DMS 273 (cell line): ENCODE results near the gene SCN5A.

ENCODE experiments used
- DNase-seq: peaks from one replicate; lab custom pipeline; 2025; ENCODE audit not compliant: unreplicated experiment; lab: John Stamatoyannopoulos, UW

The SCN5A gene

DNA sequence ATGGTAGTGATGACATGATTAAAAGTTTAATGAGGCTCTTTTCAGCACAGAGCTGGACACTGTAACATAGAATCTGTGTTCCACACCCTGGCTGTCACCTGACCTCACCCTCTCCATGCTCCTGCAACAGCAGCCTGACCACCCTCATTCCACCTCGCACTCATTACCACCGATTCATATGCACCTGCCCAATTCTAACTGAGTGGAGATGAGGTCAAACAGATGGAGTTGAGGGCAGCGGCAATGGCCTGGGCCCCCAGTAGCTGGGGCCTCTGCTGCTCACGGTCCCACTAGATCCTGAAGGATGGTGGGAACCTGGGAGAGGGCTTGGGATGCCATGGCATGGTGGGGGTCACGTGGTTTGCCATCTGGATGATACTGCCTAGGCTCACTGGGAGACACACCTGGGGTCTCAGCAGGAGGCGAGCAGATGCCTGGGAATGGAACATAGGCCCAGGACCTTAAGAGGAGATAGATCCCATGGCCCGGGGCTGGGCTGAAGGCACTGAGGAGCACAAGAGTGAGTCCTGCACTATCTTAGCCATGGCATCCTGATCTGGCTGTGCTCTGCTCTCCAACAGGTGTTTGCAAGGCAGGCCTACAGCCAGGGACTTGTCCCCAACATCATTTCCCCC lies 1.3 kb downstream of the SCN5A start:
- DNase-seq = no peak

DNA sequence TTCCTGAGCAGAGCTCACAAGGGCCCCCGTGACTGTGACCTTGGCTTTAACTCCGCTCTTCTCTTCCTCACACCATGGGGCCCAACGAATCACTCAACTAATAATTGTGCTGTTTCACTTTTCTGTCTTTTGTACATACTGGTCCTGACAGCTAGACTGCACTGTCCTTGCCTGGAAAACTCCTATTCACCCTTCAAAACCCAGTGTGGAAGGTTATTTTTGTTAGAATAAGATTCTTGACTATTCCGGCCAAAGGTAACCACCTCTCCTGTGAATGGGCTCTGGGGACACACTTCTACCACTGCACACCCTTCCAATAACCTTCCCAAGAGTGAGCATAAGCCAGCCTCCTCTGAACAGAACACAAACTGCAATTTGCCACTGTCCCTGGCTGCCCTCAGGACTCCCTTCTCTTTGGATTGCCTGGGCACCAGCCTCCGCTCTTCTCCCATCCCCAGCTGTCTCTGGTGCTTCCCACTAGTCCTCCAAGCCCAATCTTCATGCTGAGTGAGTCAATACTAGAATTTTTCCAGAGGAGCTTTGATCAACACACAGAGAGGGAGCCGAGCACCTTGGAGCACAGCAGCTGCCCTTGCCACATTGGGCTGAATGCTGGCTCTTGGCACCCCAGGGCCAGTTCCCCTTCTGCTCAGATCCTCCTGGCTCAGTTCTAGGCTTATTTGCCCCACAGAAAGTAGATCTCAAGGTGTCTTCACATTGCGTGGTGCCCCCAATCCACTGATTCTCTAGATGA lies 2.1 kb downstream of the SCN5A start:
- DNase-seq = no peak

DNA sequence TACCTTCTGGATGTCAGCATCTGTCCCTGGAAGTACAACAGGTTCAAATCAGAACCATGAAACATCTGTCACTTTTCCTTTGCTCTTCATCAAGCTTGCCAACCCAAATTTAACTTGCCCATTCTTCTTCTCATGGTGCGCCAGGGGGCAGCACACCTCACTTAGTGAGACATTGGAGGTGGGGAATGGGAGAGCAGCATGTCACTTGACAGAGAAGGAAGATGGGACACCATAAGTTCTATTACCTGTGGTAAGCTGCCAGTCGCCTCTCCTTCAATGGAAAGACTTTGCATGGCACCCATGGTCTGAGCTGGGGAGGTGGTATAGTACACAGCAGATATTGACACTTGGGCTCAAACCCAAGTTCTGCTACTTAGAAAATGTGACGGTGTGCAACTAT lies 2.9 kb downstream of the SCN5A start:
- DNase-seq = peak; percentile 78

DNA sequence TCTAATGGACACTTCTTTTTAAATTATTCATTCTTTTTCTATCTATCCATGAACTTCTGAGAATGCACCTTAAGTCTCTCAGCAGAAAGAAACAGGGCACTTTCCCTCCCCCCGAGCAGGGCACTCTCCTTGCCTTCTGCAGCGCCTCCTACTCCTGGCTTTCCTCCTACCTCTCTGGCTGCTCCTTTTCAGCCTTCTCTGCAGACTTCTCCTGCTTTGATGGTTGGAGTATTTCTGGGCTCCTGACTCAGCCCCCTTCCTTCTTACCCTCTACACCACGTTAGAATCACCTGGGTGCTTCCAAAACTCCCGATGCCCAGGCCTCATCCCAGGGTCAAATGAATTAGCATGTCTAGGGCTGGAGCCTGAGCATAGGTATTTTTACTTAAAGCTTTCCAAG lies 3.4 kb downstream of the SCN5A start:
- DNase-seq = no peak

DNA sequence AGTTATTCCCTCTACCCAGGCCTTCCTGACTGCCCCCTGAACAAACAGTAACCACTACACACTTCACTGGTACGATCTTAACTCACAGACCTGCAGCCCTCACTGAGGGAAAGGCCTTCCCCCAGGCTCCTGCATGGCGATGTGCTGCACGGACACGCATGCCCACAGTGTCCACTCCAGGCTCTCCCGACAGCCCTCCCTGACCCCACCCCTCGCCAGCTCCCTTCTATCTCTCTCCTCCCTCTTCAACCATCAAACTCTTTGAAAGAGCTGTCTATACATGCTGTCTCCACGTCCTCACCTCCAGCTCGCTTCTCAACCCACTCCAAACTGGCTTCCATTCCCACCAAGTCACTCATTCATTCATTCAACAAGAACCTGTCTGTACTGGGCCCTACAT lies 3.9 kb downstream of the SCN5A start:
- no peak for DNase-seq

DNA sequence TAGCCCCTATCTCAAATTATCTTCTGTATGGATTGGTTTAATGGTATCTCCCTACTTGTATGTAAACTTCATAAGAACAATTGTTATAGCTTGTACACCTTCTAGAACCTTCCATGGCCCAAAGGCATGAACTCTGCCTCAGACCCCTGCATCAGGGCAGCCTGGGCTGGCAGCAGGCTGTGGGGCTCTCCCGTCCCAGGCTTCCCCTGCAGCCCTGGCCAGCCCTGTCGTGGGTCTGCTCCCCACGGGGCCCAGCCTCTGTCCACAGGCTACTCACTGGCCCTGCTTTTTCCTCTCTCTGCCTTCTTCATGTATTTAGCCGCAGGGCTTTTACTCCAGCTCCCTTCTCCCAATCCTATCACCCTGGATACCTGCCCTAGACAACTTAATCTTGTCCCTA lies 4.4 kb downstream of the SCN5A start:
- DNase-seq = no peak

DNA sequence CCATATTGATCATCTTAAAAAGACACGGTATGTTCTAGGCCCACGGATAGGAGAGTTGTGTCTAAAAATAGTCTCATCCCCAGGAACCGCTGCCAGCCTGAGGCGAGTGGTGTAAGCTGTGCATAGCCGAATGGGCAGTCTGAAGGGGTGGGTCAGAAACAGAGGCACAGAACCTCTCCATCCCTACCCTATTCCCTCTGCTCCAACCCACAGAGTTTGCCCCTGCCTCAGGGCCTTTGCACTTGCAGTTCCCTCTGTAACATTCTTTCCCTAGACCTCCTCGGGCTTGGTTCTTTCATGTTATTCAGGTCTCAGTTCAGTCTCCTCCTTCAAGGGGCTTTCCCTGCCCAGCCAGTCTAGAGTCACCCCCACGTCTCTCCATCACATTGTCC lies 4.8 kb downstream of the SCN5A start:
- no peak for DNase-seq

DNA sequence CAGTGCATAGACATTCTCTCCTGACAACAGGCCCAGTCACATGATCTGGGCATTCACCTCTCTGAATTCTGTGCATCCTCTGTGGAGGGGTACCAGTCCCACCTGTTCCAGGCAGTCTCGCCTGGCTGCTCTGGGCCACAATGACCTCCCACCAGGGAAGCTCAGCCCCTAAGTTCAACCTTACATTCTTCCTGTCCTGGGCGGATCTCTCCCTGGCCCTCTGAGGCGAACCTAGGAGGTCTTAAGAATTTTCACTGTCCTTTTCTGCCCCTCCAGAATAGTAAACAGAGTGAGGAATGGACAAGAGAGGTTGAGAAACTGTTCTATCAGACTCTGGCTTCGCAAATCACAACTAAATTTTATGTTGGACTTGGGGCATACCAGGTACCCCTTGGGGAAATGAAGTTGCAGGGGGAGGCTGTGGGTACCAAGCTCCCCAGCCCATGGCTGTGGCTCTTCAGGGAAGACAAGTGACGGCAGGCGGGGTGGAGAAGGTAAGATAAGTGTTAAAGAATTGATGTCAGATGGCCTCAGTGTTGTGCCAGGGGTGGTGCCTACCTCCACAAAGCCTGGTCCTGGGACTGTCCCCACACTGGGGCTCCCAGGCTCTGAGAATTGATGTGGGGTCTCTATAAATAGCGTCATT lies 5.3 kb downstream of the SCN5A start:
- DNase-seq = no peak

DNA sequence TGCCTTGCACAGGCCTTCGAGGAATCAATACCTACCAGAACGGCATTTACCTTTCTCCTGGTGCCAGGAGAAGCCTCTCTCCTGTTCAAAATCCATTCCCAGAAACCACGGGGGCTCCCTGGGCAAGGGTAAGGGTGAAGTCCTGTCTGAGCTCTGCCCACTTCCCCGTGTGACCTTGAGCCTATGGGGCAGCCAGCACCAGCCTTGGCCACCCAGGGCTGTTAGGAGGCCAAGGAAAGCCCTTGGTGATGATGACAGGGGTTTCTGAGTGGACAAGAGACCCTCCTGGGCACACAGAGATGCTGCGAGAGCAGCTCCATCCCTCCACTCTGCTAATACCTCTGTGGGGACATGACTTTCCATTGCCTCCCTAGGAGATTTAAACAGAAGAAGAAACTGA lies 5.9 kb downstream of the SCN5A start:
- no peak for DNase-seq

DNA sequence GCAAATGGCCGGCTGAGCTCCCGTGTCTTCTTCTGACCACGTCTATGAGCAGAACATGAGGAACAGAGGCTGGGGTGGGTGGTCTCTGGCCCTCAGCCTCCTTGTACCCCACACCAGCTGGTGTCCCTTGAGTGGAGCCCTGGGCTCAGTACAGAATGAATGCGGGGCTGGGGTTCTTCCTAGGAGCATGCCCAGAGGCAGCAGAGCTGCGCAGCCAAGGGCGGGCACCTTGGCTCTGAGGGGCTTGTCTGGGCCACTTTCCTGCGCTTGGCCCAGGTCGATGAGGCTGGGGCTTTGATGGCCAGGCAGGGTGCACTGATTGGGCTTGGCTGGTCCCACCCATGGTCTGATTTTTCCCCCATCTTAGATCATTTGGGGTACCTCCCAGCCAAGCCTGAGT lies 6.4 kb downstream of the SCN5A start:
- DNase-seq = no peak

DNA sequence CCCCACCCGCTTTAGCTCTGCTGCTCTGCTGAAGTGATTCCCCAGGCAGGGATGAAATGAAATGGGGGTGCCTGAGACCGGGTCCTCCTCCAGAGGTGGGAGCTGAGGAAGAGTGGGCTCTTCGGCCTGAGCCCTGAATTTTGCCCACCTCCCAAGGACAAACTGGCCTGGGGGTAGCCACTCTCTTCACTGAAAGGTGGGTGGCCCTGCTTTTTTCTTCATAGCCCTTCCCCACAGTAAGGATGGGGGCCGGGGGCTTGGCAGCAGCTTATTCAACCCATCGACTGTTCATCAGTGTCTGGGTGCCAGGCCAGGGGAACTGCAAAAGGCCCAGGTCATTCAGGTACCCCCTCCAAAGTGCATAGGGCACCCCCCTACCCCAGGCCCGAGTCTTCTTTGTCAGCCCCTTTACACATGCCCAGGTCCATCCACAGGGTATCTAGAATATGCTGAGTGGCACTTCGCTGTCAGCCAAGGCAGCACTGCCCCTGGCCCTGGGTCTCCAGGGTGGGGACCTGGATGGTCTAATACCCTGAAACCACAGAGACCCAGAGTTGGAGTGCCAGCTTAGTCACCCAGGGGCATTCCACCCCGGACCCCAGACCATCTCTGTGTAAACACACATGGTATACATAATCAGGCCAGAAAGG lies 7.9 kb downstream of the SCN5A start:
- no peak for DNase-seq

DNA sequence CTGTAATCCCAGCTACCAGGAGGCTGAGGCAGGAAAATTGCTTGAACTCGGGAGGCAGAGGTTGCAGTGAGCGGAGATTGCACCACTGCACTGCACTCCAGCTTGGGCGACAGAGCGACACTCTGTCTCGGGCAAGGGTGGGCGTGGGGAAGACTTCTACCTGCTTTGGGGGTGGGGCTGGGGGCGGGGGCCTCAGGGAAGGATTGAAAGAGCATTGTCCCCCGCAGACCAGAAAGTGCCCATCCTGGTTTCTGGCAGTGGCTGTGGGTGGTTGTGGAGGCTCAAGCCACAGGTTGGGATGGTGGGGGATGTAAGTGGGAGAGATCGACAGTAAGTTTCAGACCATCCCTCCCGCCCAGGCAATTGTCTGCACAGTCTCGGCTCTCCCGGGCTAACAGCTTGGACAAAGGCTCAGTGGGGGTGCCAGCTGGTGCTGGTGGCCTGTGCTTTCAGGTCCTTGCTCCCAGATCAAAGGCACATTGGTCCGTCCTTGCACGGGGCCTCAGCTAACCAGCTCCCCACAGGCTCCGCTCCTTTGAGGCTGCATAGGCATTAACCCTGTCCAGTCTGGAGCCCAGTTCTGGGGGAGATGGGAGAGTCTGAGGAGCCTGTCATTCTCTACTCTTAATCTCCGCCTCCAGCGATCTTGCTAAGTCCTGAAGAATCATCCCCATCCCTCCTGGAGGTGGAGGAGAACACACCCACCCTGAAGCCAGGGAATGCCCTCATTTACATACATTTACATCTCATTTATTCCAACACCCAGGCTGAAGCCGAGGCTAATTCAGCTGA lies 8.6 kb downstream of the SCN5A start:
- no peak for DNase-seq

DNA sequence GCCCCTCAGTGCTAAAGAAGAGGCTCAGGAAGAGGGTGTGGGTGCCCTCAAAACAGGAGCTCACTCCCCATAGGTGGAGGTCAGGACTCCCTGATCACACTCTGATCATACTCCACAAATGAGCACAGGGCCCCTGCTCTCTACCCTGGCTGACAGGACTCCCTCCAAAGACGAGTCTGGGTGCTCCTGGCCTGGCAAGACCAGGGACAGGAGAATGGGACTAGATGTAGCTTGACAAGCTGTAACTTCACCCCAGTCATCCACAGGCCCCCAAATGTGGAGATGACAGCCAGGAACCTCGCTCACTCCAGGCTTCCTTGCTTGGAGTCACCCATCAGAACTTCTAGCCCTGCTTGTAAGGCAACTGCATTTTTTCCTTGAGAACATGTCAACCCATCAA lies 11.1 kb downstream of the SCN5A start:
- no peak for DNase-seq

DNA sequence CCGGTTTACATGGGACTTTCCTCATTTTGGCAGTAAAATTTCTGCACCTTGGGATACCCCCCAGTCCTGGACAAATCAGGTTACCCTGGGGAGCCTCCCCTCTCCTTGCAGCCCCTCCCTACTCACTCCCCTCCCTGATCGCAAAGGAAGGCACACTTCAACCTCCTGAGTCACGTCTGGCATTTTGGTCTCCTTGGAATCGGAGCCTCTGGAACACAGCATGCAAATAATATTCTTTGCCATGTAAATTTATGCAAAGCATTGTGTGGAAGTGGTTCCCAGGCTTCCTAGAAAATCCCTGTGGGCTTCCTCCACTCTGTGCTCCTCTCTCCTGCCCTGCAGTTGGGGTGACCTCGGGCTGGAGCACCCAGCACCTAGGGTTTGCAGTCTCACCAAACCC lies 11.6 kb downstream of the SCN5A start:
- DNase-seq = no peak

DNA sequence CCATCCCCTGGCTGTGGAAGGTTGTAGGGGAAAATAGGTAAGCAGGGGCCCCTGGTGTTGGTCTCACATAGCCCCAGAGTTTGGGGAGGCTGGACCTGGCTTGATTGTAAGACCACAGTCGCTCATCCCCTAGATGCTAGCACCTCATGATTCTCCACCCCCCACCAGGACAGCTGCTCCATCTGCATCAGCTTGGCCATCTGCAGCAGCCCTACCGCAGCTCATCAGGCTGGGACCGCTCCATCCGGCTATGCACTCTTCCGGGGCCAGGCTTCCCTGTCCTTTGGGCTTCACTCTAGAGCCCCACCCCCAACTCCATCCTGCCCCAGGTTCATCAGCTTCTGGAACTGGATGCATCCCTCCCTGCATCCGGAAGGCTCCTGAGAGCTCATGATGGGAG lies 12.6 kb downstream of the SCN5A start:
- no peak for DNase-seq

DNA sequence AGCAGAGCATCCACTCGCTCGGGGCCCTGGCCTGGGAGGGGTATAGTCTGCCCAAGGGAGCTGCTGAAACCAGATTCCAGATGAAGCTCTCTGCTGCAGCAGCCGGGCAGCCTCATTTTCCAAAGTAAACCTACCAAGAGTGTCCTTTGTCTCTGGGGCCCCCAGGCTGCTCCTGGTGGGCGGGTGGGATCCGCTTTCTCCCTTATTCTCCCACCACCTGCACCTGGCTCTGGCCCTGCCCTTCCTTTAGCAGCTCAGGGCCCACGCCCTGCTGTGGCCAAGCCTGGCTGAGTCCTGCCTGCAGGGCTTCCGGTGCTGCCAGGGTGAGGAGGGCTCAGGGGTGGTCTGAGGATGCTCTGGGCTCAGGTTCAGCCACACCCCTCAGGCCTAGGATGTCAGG lies 13.0 kb downstream of the SCN5A start:
- no peak for DNase-seq

DNA sequence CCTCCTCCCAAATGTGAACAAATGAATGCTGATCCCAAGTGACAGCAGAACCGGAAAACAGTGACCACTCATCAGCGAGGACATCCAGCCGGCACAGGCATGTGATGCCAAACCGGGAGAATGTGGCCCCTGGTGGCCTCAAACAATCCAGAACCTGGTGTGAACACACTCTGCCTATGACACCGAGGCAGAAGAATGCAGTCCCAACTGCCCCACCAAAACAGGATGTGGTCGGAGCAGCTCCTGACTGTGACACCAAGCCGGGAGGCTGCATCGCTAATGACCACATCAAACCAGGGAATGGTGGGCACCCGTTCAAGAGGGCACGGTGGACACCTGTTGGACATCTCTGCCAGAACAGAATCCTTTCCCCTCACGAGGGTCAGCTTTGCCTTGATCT lies 15.4 kb downstream of the SCN5A start:
- no peak for DNase-seq

DNA sequence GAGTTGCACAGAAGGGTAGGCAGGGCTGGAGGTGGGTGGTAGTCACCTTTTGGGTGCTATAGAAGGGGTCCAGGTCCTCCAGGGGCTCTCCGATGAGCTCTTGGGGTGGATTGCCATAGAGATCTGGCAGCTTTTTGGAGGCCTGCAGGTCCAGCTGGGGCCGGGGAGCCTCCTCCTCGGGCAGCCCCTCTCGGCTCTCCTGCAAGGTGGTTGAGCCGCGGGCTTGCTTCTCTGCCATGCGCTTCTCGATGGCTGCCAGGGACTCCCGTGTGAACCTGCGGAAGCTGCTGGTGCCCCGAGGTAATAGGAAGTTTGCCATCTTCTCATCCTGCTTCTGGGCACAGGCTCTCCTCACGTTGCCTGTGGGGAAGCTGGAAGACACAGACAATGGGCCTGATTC lies 16.5 kb downstream of the SCN5A start:
- no peak for DNase-seq

DNA sequence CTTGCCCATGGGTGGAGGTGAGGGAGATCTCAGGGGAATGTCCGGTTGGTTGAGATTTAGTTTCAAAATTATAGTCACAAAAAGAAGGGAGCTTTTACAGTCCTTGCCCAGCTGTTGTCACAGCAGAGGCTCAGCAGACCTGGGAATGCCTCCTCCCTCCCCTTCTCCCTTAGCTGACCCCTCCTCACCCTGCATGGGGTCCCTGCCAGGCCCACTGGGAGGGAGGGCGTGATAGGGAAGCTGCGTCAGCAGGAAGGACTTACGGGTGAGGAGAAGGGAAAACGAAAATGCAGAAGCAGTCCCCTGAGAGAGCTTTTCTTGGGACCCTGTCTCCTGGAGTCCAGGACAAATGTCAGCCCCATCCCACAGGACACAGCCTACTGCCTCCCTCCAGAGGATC lies 18.9 kb downstream of the SCN5A start:
- DNase-seq = no peak

DNA sequence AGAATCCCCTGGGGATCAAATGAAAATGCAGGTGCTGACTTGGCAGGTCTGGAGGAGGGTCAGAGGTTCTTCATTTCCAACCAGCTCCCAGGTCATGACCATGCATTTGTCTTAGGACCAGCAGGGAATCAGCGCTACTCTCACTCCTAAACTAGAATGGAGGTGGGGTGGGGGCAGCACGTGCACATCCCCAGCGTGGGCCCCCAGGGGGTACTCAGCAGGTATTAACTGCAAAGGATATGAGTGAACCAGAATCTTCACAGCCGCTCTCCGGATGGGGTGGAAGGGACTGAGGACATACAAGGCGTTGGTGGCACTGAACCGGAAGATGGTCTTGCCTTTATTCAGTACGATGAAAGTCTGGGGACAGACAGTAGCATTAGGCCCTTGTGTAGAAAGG lies 19.4 kb downstream of the SCN5A start:
- DNase-seq = no peak

DNA sequence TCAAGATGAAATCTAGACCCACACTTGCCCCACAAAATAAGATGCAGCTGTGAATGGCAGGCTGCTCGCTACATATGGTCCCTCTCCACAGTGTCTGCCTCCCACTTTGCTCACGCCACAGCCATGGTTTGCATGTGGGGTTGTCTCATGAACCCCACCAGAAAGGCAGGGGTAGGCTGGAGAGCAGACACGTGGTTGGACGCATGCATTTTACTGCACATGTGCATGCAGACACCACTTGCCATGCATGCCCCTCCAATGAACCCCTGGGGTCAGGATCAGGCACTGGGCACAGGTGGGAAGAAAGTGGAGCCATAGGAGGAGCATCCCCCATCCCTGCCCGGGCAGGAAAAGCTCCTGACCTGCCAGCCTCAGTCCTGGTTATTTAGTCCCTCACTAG lies 20.7 kb downstream of the SCN5A start:
- no peak for DNase-seq
